ENCODE results near the gene LSM14B. TPM values are rescaled to one million over a fixed set of nuclear protein-coding genes. Genes with fewer than 3 reads are reported as not detected.

LSM14B gene
- total RNA-seq, 1 experiment from 2014 or later, result 73.5 TPM

DNA sequence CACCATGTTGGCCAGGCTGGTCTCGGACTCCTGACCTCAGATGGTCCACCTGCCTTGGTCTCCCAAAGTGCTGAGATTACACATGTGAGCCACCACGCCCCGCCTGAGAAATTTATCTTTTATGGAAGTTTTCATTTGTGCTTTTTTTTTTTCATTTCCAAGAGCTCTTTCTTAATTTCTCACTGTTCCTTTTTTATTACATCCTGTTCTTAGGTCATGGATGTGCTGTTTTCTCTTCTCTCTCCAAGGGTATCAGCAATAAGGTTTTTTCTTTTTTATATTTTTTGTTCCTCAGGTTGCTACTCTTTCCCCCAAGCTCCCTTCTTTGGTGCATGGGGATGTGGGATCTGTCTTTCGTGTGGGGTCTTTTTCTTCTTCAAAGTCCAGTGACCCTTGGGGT, 21.2 kb upstream of the LSM14B start (continued):
- no peak for TF ChIP-seq AFF4 (CRISPR knock-in tag; IDR thresholded peaks at IDR 0.05; ENCODE audit: borderline replicate concordance)
- TF ChIP-seq SMAD4 (CRISPR knock-in tag; IDR thresholded peaks at IDR 0.05), result no peak
- no peak for TF ChIP-seq ZNF219 (CRISPR knock-in tag; IDR thresholded peaks at IDR 0.05; ENCODE audit: borderline replicate concordance)
- no peak for TF ChIP-seq PRRX2 (CRISPR knock-in tag; IDR thresholded peaks at IDR 0.05)
- TF ChIP-seq GABPB1 (CRISPR knock-in tag; IDR thresholded peaks at IDR 0.05), result no peak
- no peak for TF ChIP-seq ZBTB21 (CRISPR knock-in tag; IDR thresholded peaks at IDR 0.05; ENCODE audit: borderline replicate concordance)
- TF ChIP-seq, protein P1, sequence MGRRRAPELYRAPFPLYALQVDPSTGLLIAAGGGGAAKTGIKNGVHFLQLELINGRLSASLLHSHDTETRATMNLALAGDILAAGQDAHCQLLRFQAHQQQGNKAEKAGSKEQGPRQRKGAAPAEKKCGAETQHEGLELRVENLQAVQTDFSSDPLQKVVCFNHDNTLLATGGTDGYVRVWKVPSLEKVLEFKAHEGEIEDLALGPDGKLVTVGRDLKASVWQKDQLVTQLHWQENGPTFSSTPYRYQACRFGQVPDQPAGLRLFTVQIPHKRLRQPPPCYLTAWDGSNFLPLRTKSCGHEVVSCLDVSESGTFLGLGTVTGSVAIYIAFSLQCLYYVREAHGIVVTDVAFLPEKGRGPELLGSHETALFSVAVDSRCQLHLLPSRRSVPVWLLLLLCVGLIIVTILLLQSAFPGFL (CRISPR knock-in tag; IDR thresholded peaks at IDR 0.05; ENCODE audit: borderline replicate concordance), result no peak
- TF ChIP-seq, protein P2, sequence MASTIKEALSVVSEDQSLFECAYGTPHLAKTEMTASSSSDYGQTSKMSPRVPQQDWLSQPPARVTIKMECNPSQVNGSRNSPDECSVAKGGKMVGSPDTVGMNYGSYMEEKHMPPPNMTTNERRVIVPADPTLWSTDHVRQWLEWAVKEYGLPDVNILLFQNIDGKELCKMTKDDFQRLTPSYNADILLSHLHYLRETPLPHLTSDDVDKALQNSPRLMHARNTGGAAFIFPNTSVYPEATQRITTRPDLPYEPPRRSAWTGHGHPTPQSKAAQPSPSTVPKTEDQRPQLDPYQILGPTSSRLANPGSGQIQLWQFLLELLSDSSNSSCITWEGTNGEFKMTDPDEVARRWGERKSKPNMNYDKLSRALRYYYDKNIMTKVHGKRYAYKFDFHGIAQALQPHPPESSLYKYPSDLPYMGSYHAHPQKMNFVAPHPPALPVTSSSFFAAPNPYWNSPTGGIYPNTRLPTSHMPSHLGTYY (CRISPR knock-in tag; IDR thresholded peaks at IDR 0.05), result no peak
- TF ChIP-seq, protein P3, sequence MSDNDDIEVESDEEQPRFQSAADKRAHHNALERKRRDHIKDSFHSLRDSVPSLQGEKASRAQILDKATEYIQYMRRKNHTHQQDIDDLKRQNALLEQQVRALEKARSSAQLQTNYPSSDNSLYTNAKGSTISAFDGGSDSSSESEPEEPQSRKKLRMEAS (CRISPR knock-in tag; IDR thresholded peaks at IDR 0.05), result no peak
- TF ChIP-seq SP1 (CRISPR knock-in tag; conservative IDR thresholded peaks at IDR 0.05), result no peak

DNA sequence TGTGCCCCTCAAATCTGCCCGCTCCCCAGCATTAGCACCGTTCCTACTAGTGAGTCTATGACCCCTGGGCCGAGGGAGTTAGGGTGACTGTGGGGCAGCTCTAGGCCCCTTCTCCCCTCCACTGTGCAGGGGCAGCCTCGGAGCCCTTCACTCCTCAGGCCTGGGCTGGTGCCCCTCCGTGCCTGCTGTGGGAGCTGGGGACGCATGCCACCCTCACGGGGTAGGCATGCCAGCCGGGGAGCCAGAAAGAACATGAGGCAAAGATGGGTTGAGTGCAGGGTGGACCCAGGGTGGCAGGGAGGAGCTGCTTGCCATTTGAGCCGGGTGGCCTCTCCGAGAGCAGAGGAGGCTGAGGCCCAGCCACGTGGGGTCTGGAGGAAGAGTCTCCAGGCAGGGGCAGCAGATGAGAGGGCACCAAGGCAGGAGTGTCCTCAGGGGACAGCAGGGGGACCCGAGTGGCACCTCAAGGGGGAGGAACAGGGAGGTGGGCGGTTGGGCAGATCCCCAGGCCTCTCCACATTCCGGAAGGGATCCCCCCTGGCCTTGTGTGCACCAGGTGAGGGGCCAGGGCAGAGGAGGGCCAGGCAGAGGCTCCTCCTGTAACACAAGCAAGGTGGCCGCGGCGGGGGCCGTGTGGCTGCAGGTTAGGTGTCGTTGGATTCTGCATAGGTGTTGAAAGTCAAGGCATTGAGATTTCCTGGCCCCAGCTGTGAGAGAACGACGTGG, 18.6 kb upstream of the LSM14B start:
- no peaks in the 10 kb centered on the region for H3K36me3 Mint-ChIP-seq
- TF ChIP-seq IRF1 (CRISPR knock-in tag; IDR thresholded peaks at IDR 0.05) (no peak), NR3C1 (CRISPR knock-in tag; conservative IDR thresholded peaks at IDR 0.05; ENCODE audit: low read depth) (no peak), SMAD4 (CRISPR knock-in tag; IDR thresholded peaks at IDR 0.05) (no peak), ZNF671 (CRISPR knock-in tag; IDR thresholded peaks at IDR 0.05) (no peak), KAT7 (CRISPR knock-in tag; IDR thresholded peaks at IDR 0.05; ENCODE audit: borderline replicate concordance) (no peak), TEAD1 (CRISPR knock-in tag; IDR thresholded peaks at IDR 0.05) (no peak), GABPB1 (CRISPR knock-in tag; IDR thresholded peaks at IDR 0.05) (no peak)
- TF ChIP-seq, protein P4, sequence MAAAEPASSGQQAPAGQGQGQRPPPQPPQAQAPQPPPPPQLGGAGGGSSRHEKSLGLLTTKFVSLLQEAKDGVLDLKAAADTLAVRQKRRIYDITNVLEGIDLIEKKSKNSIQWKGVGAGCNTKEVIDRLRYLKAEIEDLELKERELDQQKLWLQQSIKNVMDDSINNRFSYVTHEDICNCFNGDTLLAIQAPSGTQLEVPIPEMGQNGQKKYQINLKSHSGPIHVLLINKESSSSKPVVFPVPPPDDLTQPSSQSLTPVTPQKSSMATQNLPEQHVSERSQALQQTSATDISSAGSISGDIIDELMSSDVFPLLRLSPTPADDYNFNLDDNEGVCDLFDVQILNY (CRISPR knock-in tag; IDR thresholded peaks at IDR 0.05), result no peak
- TF ChIP-seq, protein P5, sequence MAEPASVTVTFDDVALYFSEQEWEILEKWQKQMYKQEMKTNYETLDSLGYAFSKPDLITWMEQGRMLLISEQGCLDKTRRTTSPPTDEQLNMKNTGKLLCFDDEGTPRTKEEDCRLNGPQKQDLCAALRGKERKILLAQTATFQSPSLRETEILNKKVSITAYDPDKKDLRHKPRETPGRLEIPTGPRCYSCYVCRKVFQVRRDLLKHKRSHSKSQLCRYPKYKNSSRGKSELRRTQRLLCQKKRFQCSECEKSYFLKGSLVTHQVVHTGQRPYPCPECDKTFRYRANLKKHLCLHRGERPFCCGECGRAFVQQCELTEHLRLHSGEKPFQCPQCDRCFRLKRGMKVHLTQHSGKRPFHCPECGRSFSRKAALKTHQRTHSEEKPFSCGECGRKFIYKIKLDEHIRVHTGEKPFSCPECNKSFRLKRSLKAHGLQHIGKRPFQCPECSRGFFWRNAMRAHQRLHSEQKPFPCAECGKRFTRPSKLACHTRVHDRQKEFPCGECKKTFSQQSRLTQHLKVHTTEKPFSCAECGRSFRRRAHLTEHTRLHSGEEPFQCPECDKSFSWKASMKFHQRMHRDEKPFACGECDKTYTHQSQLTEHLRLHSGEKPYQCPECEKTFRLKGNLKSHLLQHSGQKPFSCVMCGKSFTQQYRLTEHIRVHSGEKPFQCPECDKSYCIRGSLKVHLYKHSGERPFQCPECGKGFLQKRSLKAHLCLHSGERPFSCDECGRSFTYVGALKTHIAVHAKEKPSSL (CRISPR knock-in tag; conservative IDR thresholded peaks at IDR 0.05), result no peak
- DNase-seq (ENCODE audit: low spot score), result no peak
- H3K4me1 Mint-ChIP-seq, result peaks cover 10% of the 10 kb centered on the region
- H3K9me3 Mint-ChIP-seq, result peaks cover 27% of the 10 kb centered on the region
- H3K27ac Mint-ChIP-seq, result no peak overlapping the region
- H3K27me3 Mint-ChIP-seq (ENCODE audit: low read depth), result peaks cover 9% of the 10 kb centered on the region
- ChIA-PET CTCF (interaction anchor here (0.5 to 1.6 kb wide), 3 partner anchors 11 to 396 kb away, joined by 3 to 6 read pairs (median 3); no protein-coding TSS in a partner anchor), POLR2A (interaction anchor here (0.9 kb wide), 1 partner anchor 37 kb away, joined by 3 read pairs; no protein-coding TSS in a partner anchor)
- no peak overlapping the region for H3K4me3 Mint-ChIP-seq
- ATAC-seq, result no peak
